ENCODE results near the gene EGR2. TPM values are rescaled to one million over a fixed set of nuclear protein-coding genes. Genes with fewer than 3 reads are reported as not detected.

Gene EGR2
- total RNA-seq, 1 donor from 2014 or later = 9.4 TPM

- POLR2A ChIA-PET = interaction anchor here (0.6 kb wide), 1 partner anchor 12 kb away, joined by 5 read pairs; no protein-coding TSS in a partner anchor
- CTCF ChIA-PET = no interaction called here
- TF ChIP-seq, protein P1, sequence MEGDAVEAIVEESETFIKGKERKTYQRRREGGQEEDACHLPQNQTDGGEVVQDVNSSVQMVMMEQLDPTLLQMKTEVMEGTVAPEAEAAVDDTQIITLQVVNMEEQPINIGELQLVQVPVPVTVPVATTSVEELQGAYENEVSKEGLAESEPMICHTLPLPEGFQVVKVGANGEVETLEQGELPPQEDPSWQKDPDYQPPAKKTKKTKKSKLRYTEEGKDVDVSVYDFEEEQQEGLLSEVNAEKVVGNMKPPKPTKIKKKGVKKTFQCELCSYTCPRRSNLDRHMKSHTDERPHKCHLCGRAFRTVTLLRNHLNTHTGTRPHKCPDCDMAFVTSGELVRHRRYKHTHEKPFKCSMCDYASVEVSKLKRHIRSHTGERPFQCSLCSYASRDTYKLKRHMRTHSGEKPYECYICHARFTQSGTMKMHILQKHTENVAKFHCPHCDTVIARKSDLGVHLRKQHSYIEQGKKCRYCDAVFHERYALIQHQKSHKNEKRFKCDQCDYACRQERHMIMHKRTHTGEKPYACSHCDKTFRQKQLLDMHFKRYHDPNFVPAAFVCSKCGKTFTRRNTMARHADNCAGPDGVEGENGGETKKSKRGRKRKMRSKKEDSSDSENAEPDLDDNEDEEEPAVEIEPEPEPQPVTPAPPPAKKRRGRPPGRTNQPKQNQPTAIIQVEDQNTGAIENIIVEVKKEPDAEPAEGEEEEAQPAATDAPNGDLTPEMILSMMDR (IDR thresholded peaks at IDR 0.05) = no peak
- no peak overlapping the region for H3K27ac Mint-ChIP-seq
- DNase-seq (no peak), ATAC-seq (ENCODE audit: low read depth) (no peak)
- H3K36me3 Mint-ChIP-seq (ENCODE audit: low read depth) = no peaks in the 10 kb centered on the region
- H3K4me1 Mint-ChIP-seq = no peaks in the 10 kb centered on the region
- no peak overlapping the region for H3K4me3 Mint-ChIP-seq
- intact Hi-C loops (cut with micrococcal nuclease) = no loop called here
- no peaks in the 10 kb centered on the region for H3K9me3 Mint-ChIP-seq
- H3K27me3 Mint-ChIP-seq = no peaks in the 10 kb centered on the region
Measured at GRCh38 chr10:62839590-62839989, 23.4 kb upstream of the EGR2 start.

DNA sequence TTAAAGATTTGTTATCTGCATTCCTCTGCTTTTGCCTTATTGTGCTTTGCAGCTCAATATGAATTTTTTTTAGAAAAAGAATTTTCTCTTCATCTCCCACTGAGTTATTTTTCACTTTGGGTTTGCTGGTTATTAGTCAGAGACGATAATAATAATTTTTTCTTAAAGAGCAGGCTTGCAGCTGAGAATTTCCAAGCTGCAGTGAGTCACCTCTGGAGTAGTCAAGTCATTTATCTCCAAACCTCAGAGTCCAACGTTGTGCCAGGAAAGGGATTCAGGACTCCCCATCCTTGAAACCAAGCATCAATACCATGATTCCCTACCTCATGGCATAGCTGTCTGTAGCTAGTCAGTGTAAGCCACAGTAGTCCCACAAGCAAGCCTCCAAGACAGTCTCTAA is 15.2 kb upstream of the EGR2 start:
- no peak for ATAC-seq (ENCODE audit: low read depth)
- H3K27me3 Mint-ChIP-seq = peaks cover 3% of the 10 kb centered on the region
- no peaks in the 10 kb centered on the region for H3K36me3 Mint-ChIP-seq (ENCODE audit: low read depth)
- ChIA-PET POLR2A (no interaction called here), CTCF (interaction anchor here (0.9 to 1.6 kb wide), 3 partner anchors 13 to 235 kb away, joined by 3 to 5 read pairs (median 3); no protein-coding TSS in a partner anchor)
- no peaks in the 10 kb centered on the region for H3K9me3 Mint-ChIP-seq
- no peak overlapping the region for H3K27ac Mint-ChIP-seq
- TF ChIP-seq, protein P1 (IDR thresholded peaks at IDR 0.05) = no peak
- no peak overlapping the region for H3K4me3 Mint-ChIP-seq
- no peak for DNase-seq
- intact Hi-C loops (cut with micrococcal nuclease) = no loop called here
- peaks cover 4% of the 10 kb centered on the region for H3K4me1 Mint-ChIP-seq

DNA sequence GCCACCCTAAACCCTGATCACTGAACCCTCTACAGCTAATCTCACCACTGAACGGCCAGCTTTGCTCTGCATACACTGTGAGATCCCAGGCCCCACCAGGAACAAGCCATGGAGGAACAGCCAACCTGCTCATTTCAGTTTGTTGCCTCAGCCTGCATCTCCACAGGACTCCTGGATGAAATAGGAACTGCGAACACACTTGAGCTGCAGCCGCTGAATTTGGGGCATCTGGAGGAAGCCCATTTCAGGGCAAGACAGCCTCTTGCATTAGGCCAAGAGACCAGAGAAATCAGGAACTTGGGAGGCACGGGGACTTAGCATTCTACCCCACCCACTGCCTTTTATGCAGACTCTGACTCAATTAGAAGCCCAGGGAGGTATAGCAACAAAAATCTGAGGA is 14.5 kb upstream of the EGR2 start:
- Mint-ChIP-seq H3K9me3 (no peaks in the 10 kb centered on the region), H3K36me3 (ENCODE audit: low read depth) (no peaks in the 10 kb centered on the region), H3K4me3 (no peak overlapping the region), H3K4me1 (peaks cover 7% of the 10 kb centered on the region), H3K27ac (no peak overlapping the region), H3K27me3 (peaks cover 3% of the 10 kb centered on the region)
- ATAC-seq (ENCODE audit: low read depth) (no peak), DNase-seq (no peak)
- ChIA-PET POLR2A (no interaction called here), CTCF (interaction anchor here (0.9 to 1.6 kb wide), 3 partner anchors 12 to 234 kb away, joined by 3 to 5 read pairs (median 3); no protein-coding TSS in a partner anchor)
- TF ChIP-seq, protein P1 (IDR thresholded peaks at IDR 0.05) = no peak
- intact Hi-C loops (cut with micrococcal nuclease) = no loop called here

DNA sequence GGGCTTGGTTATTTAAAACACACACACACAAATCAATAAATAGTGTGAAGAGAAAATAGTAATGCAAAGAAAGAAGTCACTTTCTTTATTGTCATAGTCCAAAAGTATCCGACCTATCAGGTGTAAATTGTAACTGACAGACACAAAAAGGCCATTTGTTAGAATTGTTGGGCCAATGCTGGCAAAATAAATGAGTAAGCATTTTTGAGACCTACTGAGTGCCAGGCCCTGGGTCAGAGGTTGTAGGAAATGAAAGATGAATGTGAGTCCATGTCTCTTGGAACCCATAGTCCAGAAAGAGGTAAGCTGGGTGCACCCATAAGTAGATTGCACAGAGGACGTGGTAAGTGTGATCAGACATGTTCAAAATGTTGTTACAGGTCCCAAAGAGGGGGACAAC is 13.5 kb upstream of the EGR2 start:
- TF ChIP-seq, protein P1 (IDR thresholded peaks at IDR 0.05) = no peak
- Mint-ChIP-seq H3K9me3 (no peaks in the 10 kb centered on the region), H3K27ac (no peak overlapping the region), H3K27me3 (peaks cover 3% of the 10 kb centered on the region), H3K36me3 (ENCODE audit: low read depth) (no peaks in the 10 kb centered on the region), H3K4me3 (no peak overlapping the region), H3K4me1 (peaks cover 7% of the 10 kb centered on the region)
- ATAC-seq (ENCODE audit: low read depth) = no peak
- DNase-seq = no peak
- ChIA-PET CTCF (no interaction called here), POLR2A (no interaction called here)
- intact Hi-C loops (cut with micrococcal nuclease) = no loop called here

- no peak for ATAC-seq (ENCODE audit: low read depth)
- H3K9me3 Mint-ChIP-seq = no peaks in the 10 kb centered on the region
- ChIA-PET CTCF (interaction anchor here (0.9 kb wide), 1 partner anchor 257 kb away, joined by 3 read pairs; no protein-coding TSS in a partner anchor), POLR2A (no interaction called here)
- H3K27me3 Mint-ChIP-seq = no peaks in the 10 kb centered on the region
- intact Hi-C loops (cut with micrococcal nuclease) = no loop called here
- DNase-seq = no peak
- peak overlapping the region; percentile 4 for H3K27ac Mint-ChIP-seq
- peaks cover 7% of the 10 kb centered on the region for H3K4me1 Mint-ChIP-seq
- H3K36me3 Mint-ChIP-seq (ENCODE audit: low read depth) = no peaks in the 10 kb centered on the region
- no peak overlapping the region for H3K4me3 Mint-ChIP-seq
- TF ChIP-seq, protein P1 (IDR thresholded peaks at IDR 0.05) = no peak
Measured at GRCh38 chr10:62826273-62826672, 10.1 kb upstream of the EGR2 start.
